GM06990 (cell line): ENCODE results near the gene CEP112.

Experiments used
- DNase-seq: peaks from one replicate; pipeline ENCODE4 v3.0.0-alpha.2; 2011; ENCODE audit not compliant: insufficient read length; ENCODE audit errors: extremely low read depth
- H3K27me3 ChIP-seq: replicated peaks from 2 replicates; pipeline ENCODE4 v1.6.0; 2011; ENCODE audit warnings: low read length; ENCODE audit not compliant: control insufficient read depth, insufficient read depth
- H3K36me3 ChIP-seq: 2 replicates; pipeline ENCODE4 v1.5.1; 2011; ENCODE audit warnings: low read length; ENCODE audit not compliant: control insufficient read depth, insufficient read depth
- H3K4me3 ChIP-seq: replicated peaks from 2 replicates; pipeline ENCODE4 v1.5.1; 2011; ENCODE audit warnings: low read depth, mild to moderate bottlenecking, control low read depth, low read length
- TF ChIP-seq, protein P1 (sequence below): IDR thresholded peaks from 2 replicates; pipeline ENCODE4 v1.5.1; 2011; ENCODE audit warnings: low read length, control low read depth, mild to moderate bottlenecking, inconsistent platforms; ENCODE audit not compliant: insufficient read depth, poor library complexity, severe bottlenecking

Gene CEP112

GRCh38 chr17:66037221-66037620, 154.7 kb downstream of the CEP112 start:
- no peak for DNase-seq
- H3K27me3 ChIP-seq, result no peaks in the 10 kb centered on the region
- no peaks in the 10 kb centered on the region for H3K36me3 ChIP-seq
- H3K4me3 ChIP-seq, result no peak overlapping the region
- TF ChIP-seq, protein P1, sequence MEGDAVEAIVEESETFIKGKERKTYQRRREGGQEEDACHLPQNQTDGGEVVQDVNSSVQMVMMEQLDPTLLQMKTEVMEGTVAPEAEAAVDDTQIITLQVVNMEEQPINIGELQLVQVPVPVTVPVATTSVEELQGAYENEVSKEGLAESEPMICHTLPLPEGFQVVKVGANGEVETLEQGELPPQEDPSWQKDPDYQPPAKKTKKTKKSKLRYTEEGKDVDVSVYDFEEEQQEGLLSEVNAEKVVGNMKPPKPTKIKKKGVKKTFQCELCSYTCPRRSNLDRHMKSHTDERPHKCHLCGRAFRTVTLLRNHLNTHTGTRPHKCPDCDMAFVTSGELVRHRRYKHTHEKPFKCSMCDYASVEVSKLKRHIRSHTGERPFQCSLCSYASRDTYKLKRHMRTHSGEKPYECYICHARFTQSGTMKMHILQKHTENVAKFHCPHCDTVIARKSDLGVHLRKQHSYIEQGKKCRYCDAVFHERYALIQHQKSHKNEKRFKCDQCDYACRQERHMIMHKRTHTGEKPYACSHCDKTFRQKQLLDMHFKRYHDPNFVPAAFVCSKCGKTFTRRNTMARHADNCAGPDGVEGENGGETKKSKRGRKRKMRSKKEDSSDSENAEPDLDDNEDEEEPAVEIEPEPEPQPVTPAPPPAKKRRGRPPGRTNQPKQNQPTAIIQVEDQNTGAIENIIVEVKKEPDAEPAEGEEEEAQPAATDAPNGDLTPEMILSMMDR, result no peak

- H3K36me3 ChIP-seq, result no peaks in the 10 kb centered on the region
- peak; percentile 39 for DNase-seq
- H3K4me3 ChIP-seq, result no peak overlapping the region
- H3K27me3 ChIP-seq, result no peaks in the 10 kb centered on the region
- TF ChIP-seq, protein P1, result no peak
Observed at GRCh38 chr17:66032082-66032712, 159.7 kb downstream of the CEP112 start.

DNA sequence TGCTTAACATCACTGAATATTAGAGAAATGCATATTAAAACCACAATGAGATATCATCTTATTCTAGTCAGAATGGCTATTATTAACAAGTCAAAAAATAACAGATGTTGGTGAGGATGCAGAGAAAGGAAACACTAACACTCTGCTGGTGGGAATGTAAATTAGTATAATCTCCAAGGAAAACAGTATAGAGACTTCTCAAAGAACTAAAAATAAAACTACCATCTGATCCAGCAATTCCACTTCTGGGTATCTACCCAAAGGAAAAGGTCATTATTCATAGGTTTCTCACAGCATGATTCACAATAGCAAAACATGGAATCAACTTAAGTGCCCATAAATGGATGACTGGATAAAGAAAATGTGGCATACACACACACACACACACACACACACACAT, 166.4 kb downstream of the CEP112 start:
- Histone ChIP-seq H3K36me3 (no peaks in the 10 kb centered on the region), H3K4me3 (no peak overlapping the region), H3K27me3 (no peaks in the 10 kb centered on the region)
- DNase-seq, result no peak
- TF ChIP-seq, protein P1, result no peak

DNA sequence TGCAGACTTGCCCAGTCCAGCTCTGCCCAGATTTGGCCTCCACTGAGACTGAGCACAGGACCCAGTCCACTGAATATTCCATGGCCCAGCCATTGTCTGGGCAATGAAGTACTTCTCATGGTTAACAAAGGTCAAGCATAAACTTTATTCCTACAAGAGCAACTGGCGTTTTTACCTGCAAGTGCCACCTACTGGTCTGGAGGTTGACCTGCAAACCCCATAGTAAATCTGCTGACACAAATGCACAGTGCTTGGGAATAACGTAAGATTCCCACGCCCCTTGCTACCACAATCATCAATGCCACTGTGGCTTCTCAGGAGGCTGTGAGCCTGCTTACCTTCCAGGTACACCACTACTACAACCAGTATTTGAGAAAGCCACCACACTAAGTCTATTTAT, 170.2 kb downstream of the CEP112 start:
- Histone ChIP-seq H3K4me3 (no peak overlapping the region), H3K27me3 (no peaks in the 10 kb centered on the region), H3K36me3 (no peaks in the 10 kb centered on the region)
- TF ChIP-seq, protein P1, result peak; percentile 14
- no peak for DNase-seq

GRCh38 chr17:66018786-66019185, 173.1 kb downstream of the CEP112 start:
- Histone ChIP-seq H3K4me3 (no peak overlapping the region), H3K36me3 (no peaks in the 10 kb centered on the region), H3K27me3 (no peaks in the 10 kb centered on the region)
- TF ChIP-seq, protein P1, result no peak
- no peak for DNase-seq

GRCh38 chr17:66016231-66016630, 175.7 kb downstream of the CEP112 start:
- no peak for DNase-seq
- Histone ChIP-seq H3K27me3 (no peaks in the 10 kb centered on the region; the same call in 1 of the 2 replicates), H3K36me3 (no peaks in the 10 kb centered on the region), H3K4me3 (no peak overlapping the region)
- TF ChIP-seq, protein P1, result no peak
